ENCODE data around the gene CACNA1C. TPM values are rescaled to one million over a fixed set of nuclear protein-coding genes. Genes with fewer than 3 reads are reported as not detected.

The CACNA1C gene
- total RNA-seq, 1 donor from 2014 or later, result 11.7 TPM

GRCh38 chr12:2231956-2232355 is 179.2 kb downstream of the CACNA1C start:
- Mint-ChIP-seq H3K27ac (no peak overlapping the region), H3K36me3 (ENCODE audit: insufficient read depth) (peaks cover 2% of the 10 kb centered on the region), H3K27me3 (peaks cover 24% of the 10 kb centered on the region), H3K4me3 (ENCODE audit: low read depth) (no peak overlapping the region), H3K4me1 (ENCODE audit: low read depth) (no peaks in the 10 kb centered on the region), H3K9me3 (ENCODE audit: low read depth) (peaks cover 5% of the 10 kb centered on the region)
- TF ChIP-seq CTCF (IDR thresholded peaks at IDR 0.05; ENCODE audit: unreplicated experiment), result no peak
- DNase-seq (ENCODE audit: low spot score, unreplicated experiment), result no peak

DNA sequence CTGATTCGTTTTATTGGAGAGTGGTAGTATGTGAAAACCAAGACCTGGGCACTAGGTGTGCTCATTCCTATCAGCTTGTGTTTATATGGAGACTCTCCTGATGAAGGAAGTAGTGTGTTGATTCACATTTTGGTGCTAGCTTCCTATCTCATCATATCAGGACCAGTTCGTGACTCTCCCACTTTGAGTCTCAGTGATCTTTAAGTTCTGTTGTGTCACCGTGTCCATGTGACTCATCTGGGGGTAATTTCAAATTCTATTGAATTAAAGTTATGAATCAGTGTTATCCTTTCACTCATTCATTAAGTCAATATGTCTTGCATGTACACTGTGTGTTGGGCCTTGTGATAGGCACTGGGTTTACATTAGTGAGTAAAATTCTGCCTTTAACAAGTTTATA is 180.2 kb downstream of the CACNA1C start:
- no peak for TF ChIP-seq CTCF (IDR thresholded peaks at IDR 0.05; ENCODE audit: unreplicated experiment)
- H3K4me1 Mint-ChIP-seq (ENCODE audit: low read depth), result no peaks in the 10 kb centered on the region
- no peak for DNase-seq (ENCODE audit: low spot score, unreplicated experiment)
- H3K4me3 Mint-ChIP-seq (ENCODE audit: low read depth), result no peak overlapping the region
- peaks cover 5% of the 10 kb centered on the region for H3K9me3 Mint-ChIP-seq (ENCODE audit: low read depth)
- H3K27me3 Mint-ChIP-seq, result peaks cover 15% of the 10 kb centered on the region
- peaks cover 2% of the 10 kb centered on the region for H3K36me3 Mint-ChIP-seq (ENCODE audit: insufficient read depth)
- no peak overlapping the region for H3K27ac Mint-ChIP-seq

- H3K4me3 Mint-ChIP-seq (ENCODE audit: low read depth), result no peak overlapping the region
- TF ChIP-seq CTCF (IDR thresholded peaks at IDR 0.05; ENCODE audit: unreplicated experiment), result no peak
- peaks cover 2% of the 10 kb centered on the region for H3K36me3 Mint-ChIP-seq (ENCODE audit: insufficient read depth)
- DNase-seq (ENCODE audit: low spot score, unreplicated experiment), result no peak
- no peak overlapping the region for H3K27ac Mint-ChIP-seq
- H3K9me3 Mint-ChIP-seq (ENCODE audit: low read depth), result peaks cover 5% of the 10 kb centered on the region
- H3K4me1 Mint-ChIP-seq (ENCODE audit: low read depth), result no peaks in the 10 kb centered on the region
- peaks cover 15% of the 10 kb centered on the region for H3K27me3 Mint-ChIP-seq
Observed at GRCh38 chr12:2234091-2234490, 181.3 kb downstream of the CACNA1C start.

DNA sequence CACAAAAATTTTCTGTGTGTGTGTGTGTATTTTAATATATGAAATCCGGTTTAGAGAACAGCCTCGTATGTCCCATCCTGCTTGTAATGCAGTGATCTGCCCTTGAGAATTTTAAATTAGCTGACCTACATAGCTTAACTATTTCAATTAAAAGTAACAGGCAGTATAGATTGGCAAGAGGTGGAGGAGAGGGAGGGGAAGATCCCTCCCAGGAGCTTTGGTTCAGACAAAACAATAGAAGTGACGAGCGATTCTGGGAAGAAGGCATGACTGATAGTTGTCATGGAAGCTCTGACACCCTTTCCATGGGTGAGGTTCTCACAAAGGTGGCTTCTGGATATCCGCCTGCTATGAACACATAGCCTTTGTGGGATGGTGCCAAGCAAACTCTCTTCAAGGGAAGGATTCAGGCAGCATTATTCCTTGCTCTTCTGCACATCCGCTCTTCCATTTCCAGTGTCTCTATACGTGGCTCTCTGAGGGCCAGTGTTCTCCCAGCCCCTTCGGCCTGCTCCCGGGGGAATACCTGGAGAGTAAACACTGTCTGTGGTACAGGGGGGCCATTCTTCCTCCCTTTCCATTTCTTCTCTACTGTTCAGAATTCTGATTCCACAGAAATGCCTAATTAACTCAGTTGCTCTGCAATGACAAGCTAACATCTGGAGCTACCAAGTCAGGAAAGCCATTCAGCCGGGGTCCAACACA is 182.0 kb downstream of the CACNA1C start:
- H3K36me3 Mint-ChIP-seq (ENCODE audit: insufficient read depth), result no peaks in the 10 kb centered on the region
- H3K4me1 Mint-ChIP-seq (ENCODE audit: low read depth), result no peaks in the 10 kb centered on the region
- TF ChIP-seq CTCF (IDR thresholded peaks at IDR 0.05; ENCODE audit: unreplicated experiment), result no peak
- no peak overlapping the region for H3K4me3 Mint-ChIP-seq (ENCODE audit: low read depth)
- H3K9me3 Mint-ChIP-seq (ENCODE audit: low read depth), result no peaks in the 10 kb centered on the region
- DNase-seq (ENCODE audit: low spot score, unreplicated experiment), result no peak
- no peak overlapping the region for H3K27ac Mint-ChIP-seq
- peaks cover 11% of the 10 kb centered on the region for H3K27me3 Mint-ChIP-seq

DNA sequence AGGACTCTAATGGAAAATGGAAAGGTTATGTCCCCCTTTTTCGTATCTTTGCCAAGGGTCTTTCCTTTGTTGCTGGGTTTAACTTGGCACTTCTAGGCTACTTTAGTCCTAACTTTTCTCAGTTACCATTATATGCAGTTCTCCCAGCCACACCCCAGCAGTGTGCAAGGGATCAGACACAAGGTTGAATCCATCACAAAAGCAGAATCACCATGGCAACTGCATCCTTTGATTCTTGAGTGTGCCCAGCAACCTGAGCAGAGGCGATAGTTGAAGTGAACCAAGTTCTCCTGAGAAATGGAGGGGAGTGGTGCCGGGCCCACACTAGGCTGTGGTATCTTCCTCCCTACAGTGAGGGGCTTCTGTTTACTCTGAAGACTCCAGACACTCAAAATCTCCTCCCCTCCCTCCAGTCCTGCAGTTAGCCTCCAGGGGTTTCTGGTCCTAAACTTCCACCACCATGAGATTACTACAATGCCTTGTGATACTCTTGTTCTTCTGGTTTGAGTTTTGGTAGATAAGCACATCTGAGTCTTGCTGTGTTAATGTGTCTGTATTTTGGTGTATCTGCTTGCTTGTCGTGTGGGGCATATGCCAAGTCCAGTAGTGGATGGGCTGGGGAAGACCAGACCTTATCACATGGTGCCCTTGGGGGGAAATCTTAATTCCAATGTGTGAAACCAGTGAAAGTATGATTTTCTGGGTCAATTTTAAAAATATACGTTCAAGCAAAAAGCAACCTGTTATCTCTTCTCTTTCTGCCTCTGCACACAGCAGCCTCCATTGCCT is 183.9 kb downstream of the CACNA1C start:
- DNase-seq (ENCODE audit: low spot score, unreplicated experiment), result no peak
- TF ChIP-seq CTCF (IDR thresholded peaks at IDR 0.05; ENCODE audit: unreplicated experiment), result no peak
- Mint-ChIP-seq H3K36me3 (ENCODE audit: insufficient read depth) (no peaks in the 10 kb centered on the region), H3K4me3 (ENCODE audit: low read depth) (no peak overlapping the region), H3K4me1 (ENCODE audit: low read depth) (no peaks in the 10 kb centered on the region), H3K27me3 (peaks cover 15% of the 10 kb centered on the region), H3K27ac (no peak overlapping the region), H3K9me3 (ENCODE audit: low read depth) (no peaks in the 10 kb centered on the region)

All from progenitor cell of endocrine pancreas (in vitro differentiated cells).